Calu3 (cell line): ENCODE measurements around the gene NR4A1. TPM values are rescaled to one million over a fixed set of nuclear protein-coding genes. Genes with fewer than 3 reads are reported as not detected.

Experiments used
- BruUV-seq: library from RNA; stranded (reverse); fragments of 400-500 nt; replicated peaks from 2 replicates; lab custom pipeline; 2021; lab: Mats Ljungman, UMichigan
- CTCF ChIA-PET: fragments of 300-600 bp; sonication (Branson Sonifier 250); formaldehyde crosslinking; loops from one replicate; lab custom pipeline; 2022; ENCODE audit warnings: antibody characterized with exemption; lab: Charles Lee
- DNase-seq: peaks from one replicate; pipeline ENCODE4 v3.0.0; 2022
- H3K27ac Mint-ChIP-seq: one replicate; pipeline ENCODE4 v1.8.0; 2022; ENCODE audit warnings: mixed read lengths; ENCODE audit not compliant: unreplicated experiment
- H3K27me3 Mint-ChIP-seq: one replicate; pipeline ENCODE4 v1.8.0; 2022; ENCODE audit warnings: mixed read lengths; ENCODE audit not compliant: unreplicated experiment
- H3K36me3 Mint-ChIP-seq: one replicate; pipeline ENCODE4 v1.8.0; 2022; ENCODE audit warnings: mild to moderate bottlenecking, moderate library complexity, mixed read lengths; ENCODE audit not compliant: insufficient read depth, unreplicated experiment
- H3K4me1 Mint-ChIP-seq: one replicate; pipeline ENCODE4 v1.8.0; 2022; ENCODE audit warnings: mild to moderate bottlenecking, low read depth, mixed read lengths; ENCODE audit not compliant: unreplicated experiment
- H3K4me3 Mint-ChIP-seq: one replicate; pipeline ENCODE4 v1.8.0; 2022; ENCODE audit warnings: mild to moderate bottlenecking, low read depth, moderate library complexity, mixed read lengths; ENCODE audit not compliant: unreplicated experiment
- H3K9me3 Mint-ChIP-seq: one replicate; pipeline ENCODE4 v1.8.0; 2022; ENCODE audit warnings: low read depth, mixed read lengths; ENCODE audit not compliant: unreplicated experiment
- intact Hi-C: fragments of 100-400 bp; cut with micrococcal nuclease; formaldehyde crosslinking; loops from one replicate; pipeline ENCODE4 v1.10.0; 2022; ENCODE audit not compliant: unreplicated experiment
- total RNA-seq: library from RNA; stranded (reverse); gene quantifications from 2 replicates; pipeline ENCODE4 v1.2.3, GENCODE V29; 2022
- TF ChIP-seq, protein P1 (sequence below): fragments of 200-600 bp; IDR thresholded peaks from one replicate; pipeline ENCODE4 v1.8.0; 2022; ENCODE audit warnings: antibody characterized with exemption; ENCODE audit not compliant: unreplicated experiment

Gene NR4A1
- total RNA-seq, 1 experiment from 2014 or later, result 18.9 TPM

DNA sequence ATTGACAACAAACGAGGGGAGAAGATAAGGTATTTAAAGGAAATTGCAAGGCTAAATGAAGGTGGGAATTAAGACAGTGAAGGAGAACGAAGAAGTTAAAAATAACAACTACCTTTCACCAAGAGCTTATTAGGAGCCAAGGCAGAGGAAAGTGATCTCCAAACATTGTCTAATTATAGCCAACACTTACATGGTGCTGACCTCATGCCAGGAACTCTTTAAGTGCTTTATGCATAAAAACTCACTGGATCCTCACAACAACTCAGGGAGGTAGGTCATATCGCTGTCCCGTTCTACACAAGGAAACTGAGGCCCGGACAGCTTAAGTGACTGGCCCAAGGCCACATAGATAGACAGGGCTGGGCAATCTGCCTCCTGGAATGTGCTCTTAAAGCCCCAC, 25.0 kb upstream of the NR4A1 start:
- Mint-ChIP-seq H3K4me1 (peaks cover 23% of the 10 kb centered on the region), H3K9me3 (no peaks in the 10 kb centered on the region), H3K4me3 (no peak overlapping the region), H3K27ac (peak overlapping the region; percentile 45), H3K27me3 (no peaks in the 10 kb centered on the region), H3K36me3 (peaks cover 18% of the 10 kb centered on the region)
- intact Hi-C loops, result no loop called here
- no peak for DNase-seq
- TF ChIP-seq, protein P1, sequence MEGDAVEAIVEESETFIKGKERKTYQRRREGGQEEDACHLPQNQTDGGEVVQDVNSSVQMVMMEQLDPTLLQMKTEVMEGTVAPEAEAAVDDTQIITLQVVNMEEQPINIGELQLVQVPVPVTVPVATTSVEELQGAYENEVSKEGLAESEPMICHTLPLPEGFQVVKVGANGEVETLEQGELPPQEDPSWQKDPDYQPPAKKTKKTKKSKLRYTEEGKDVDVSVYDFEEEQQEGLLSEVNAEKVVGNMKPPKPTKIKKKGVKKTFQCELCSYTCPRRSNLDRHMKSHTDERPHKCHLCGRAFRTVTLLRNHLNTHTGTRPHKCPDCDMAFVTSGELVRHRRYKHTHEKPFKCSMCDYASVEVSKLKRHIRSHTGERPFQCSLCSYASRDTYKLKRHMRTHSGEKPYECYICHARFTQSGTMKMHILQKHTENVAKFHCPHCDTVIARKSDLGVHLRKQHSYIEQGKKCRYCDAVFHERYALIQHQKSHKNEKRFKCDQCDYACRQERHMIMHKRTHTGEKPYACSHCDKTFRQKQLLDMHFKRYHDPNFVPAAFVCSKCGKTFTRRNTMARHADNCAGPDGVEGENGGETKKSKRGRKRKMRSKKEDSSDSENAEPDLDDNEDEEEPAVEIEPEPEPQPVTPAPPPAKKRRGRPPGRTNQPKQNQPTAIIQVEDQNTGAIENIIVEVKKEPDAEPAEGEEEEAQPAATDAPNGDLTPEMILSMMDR, result no peak
- no TSS peak for BruUV-seq
- CTCF ChIA-PET, result interaction anchor here (0.6 to 2.0 kb wide), 13 partner anchors 22 to 655 kb away, joined by 3 to 37 read pairs (median 7); partner anchors contain the start of genes ATG101 and NR4A1

DNA sequence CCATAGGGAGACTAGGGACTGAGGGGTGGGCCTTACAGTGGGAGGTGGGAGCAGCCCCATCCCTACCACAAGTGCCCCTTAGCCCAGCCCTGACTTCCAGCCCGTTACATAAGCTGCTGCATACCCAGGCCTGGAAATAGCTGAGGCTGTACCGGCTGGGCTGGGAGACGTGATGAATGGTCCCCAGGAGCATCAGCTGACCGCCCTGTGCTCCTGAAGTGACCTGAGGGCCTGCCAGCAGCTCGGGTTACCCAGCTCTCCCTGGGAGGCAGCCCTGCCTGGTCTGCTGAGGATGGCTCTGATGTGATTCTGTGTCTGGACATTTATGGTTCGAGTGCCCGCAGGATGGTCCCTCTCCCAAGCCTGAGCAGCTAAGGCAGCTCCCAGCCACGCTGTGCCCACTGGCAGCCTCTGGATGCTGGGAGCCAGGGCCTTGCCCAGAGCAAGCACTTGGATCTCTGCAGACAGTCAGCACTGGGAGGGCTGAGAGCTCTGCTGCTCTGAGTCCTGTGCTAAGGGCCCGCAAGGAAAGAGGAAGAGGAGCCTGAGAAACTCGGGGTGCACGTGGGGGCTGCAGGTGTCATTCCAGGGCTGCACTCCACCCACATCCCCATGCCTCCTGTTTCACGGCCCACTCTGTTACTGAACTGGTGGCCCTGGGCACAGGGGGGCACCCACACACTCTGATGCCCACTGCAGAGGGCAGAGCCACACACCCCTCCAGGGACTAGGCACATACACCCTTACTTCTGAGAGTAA, 24.0 kb upstream of the NR4A1 start:
- H3K4me1 Mint-ChIP-seq, result peaks cover 27% of the 10 kb centered on the region
- H3K27me3 Mint-ChIP-seq, result no peaks in the 10 kb centered on the region
- no peaks in the 10 kb centered on the region for H3K9me3 Mint-ChIP-seq
- BruUV-seq, result no TSS peak
- DNase-seq, result no peak
- no peak overlapping the region for H3K27ac Mint-ChIP-seq
- intact Hi-C loops, result no loop called here
- CTCF ChIA-PET, result no interaction called here
- H3K36me3 Mint-ChIP-seq, result peaks cover 18% of the 10 kb centered on the region
- H3K4me3 Mint-ChIP-seq, result no peak overlapping the region
- TF ChIP-seq, protein P1, result no peak

DNA sequence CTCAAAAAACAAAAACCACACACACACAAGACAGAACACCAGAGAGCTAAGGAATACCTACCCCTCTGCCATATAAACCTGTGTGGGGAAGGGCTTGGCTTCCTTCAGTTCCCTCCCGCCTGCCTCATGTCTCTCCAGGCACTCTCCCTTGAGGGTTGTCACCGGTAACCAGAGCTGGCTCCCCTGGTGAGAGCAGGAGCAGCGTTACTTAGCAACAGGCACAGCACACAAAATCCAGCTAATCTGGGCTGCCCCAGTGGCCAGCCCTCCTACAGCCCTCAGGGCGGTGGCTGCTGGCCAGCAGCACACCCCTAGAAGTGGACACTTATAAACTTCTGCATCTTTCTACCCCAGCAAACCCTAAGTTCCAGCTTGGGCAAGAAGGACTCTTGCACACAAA, 21.6 kb upstream of the NR4A1 start:
- intact Hi-C loops, result no loop called here
- no peak overlapping the region for H3K27ac Mint-ChIP-seq
- DNase-seq, result peak; percentile 31
- H3K36me3 Mint-ChIP-seq, result peaks cover 15% of the 10 kb centered on the region
- CTCF ChIA-PET, result interaction anchor here (0.6 kb wide), 1 partner anchor 394 kb away, joined by 4 read pairs; no protein-coding TSS in a partner anchor
- H3K9me3 Mint-ChIP-seq, result no peaks in the 10 kb centered on the region
- TF ChIP-seq, protein P1, result no peak
- peaks cover 28% of the 10 kb centered on the region for H3K4me1 Mint-ChIP-seq
- H3K27me3 Mint-ChIP-seq, result no peaks in the 10 kb centered on the region
- no peak overlapping the region for H3K4me3 Mint-ChIP-seq
- BruUV-seq, result no TSS peak

DNA sequence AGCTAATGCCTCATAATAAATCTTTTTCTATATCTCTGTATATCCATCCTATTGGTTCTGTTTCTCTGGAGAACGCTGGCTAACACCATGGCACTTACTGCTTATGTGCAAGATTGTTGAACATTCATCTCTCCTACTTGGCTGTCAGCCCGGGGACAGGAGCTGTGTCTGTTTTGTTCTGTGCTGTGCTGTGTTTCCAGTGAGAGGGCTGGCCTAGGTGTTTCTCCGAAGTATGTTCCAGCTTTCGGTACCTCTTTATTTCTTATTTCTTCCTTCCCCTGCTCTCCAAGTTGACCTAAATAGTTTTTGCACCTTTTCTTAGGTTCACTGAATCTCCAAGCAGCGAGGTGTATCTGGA, 18.8 kb upstream of the NR4A1 start:
- H3K36me3 Mint-ChIP-seq, result peaks cover 12% of the 10 kb centered on the region
- peak overlapping the region; percentile 52 for H3K27ac Mint-ChIP-seq
- TF ChIP-seq, protein P1, result no peak
- TSS peak; percentile 92 for BruUV-seq
- H3K4me3 Mint-ChIP-seq, result peak overlapping the region; percentile 68
- intact Hi-C loops, result no loop called here
- DNase-seq, result no peak
- no peaks in the 10 kb centered on the region for H3K9me3 Mint-ChIP-seq
- no peaks in the 10 kb centered on the region for H3K27me3 Mint-ChIP-seq
- CTCF ChIA-PET, result interaction anchor here (0.6 to 1.4 kb wide), 9 partner anchors 9 to 674 kb away, joined by 3 to 8 read pairs (median 4); partner anchors contain the start of genes ATG101 and NR4A1
- H3K4me1 Mint-ChIP-seq, result peaks cover 11% of the 10 kb centered on the region
